Activated naive CD4-positive, alpha-beta T cell (primary cell): Measurements from ENCODE around the gene ZFR.
"Not testable (repeated sequence)": the region's sequence is repeated elsewhere in the genome, so short reads cannot be mapped to it uniquely, and the experiment has no call there.

Experiments used
- DNase-seq, 4 experiments: peaks; one replicate each; lab custom pipeline; 2025; lab: John Stamatoyannopoulos, UW

Gene ZFR

GRCh38 chr5:32406650-32407049 lies 37.9 kb downstream of the ZFR start:
- no peak for DNase-seq

GRCh38 chr5:32405507-32405906 lies 39.0 kb downstream of the ZFR start:
- no peak for DNase-seq

GRCh38 chr5:32403760-32404159 lies 40.8 kb downstream of the ZFR start:
- no peak for DNase-seq

- no peak for DNase-seq
Measured at GRCh38 chr5:32400401-32400800, 44.1 kb downstream of the ZFR start.

- not testable (repeated sequence) for DNase-seq
Measured at GRCh38 chr5:32398754-32399153, 45.8 kb downstream of the ZFR start.

GRCh38 chr5:32394981-32395380 lies 49.6 kb downstream of the ZFR start:
- no peak for DNase-seq

- DNase-seq, result no peak
Measured at GRCh38 chr5:32392039-32392438, 52.5 kb downstream of the ZFR start.

GRCh38 chr5:32390819-32391591 lies 53.5 kb downstream of the ZFR start:
- no peak for DNase-seq

GRCh38 chr5:32388432-32389129 lies 56.0 kb downstream of the ZFR start:
- DNase-seq, result no peak

GRCh38 chr5:32387841-32388240 lies 56.7 kb downstream of the ZFR start:
- no peak for DNase-seq

- DNase-seq, result no peak
Measured at GRCh38 chr5:32387211-32387610, 57.3 kb downstream of the ZFR start.

- DNase-seq, result no peak
Measured at GRCh38 chr5:32384621-32385020, 59.9 kb downstream of the ZFR start.

- no peak for DNase-seq
Measured at GRCh38 chr5:32383586-32383985, 61.0 kb downstream of the ZFR start.

- no peak for DNase-seq
Measured at GRCh38 chr5:32383065-32383464, 61.5 kb downstream of the ZFR start.

- DNase-seq, result no peak
Measured at GRCh38 chr5:32379421-32379820, 65.1 kb downstream of the ZFR start.

- DNase-seq, result no peak
Measured at GRCh38 chr5:32378966-32379365, 65.6 kb downstream of the ZFR start.

- no peak for DNase-seq
Measured at GRCh38 chr5:32369542-32370155, 74.9 kb downstream of the ZFR start.

- no peak for DNase-seq
Measured at GRCh38 chr5:32369032-32369431, 75.5 kb downstream of the ZFR start.

- DNase-seq, result not testable (repeated sequence)
Measured at GRCh38 chr5:32367271-32367670, 77.3 kb downstream of the ZFR start.

- no peak for DNase-seq
Measured at GRCh38 chr5:32365623-32366022, 78.9 kb downstream of the ZFR start.

- DNase-seq, result no peak
Measured at GRCh38 chr5:32363030-32363429, 81.5 kb downstream of the ZFR start.

- DNase-seq, result no peak
Measured at GRCh38 chr5:32362527-32362926, 82.0 kb downstream of the ZFR start.

- no peak for DNase-seq
Measured at GRCh38 chr5:32360906-32361305, 83.6 kb downstream of the ZFR start.
